Hepatocyte (in vitro differentiated cells): ENCODE measurements around the gene TRIM63.

Experiments used
- EZH2phosphoT487 ChIP-seq: fragments of 200-600 bp; sonication (generic); IDR thresholded peaks from one replicate; pipeline ENCODE4 v1.6.1; 2018; ENCODE audit warnings: antibody characterized with exemption, mild to moderate bottlenecking, low read depth, moderate library complexity; ENCODE audit not compliant: unreplicated experiment, severe bottlenecking
- TF ChIP-seq, protein P1 (sequence below): fragments of 200-600 bp; sonication (generic); IDR thresholded peaks from 2 replicates; pipeline ENCODE4 v1.5.1; 2016; ENCODE audit warnings: antibody characterized with exemption, mild to moderate bottlenecking; ENCODE audit not compliant: poor library complexity

DNA sequence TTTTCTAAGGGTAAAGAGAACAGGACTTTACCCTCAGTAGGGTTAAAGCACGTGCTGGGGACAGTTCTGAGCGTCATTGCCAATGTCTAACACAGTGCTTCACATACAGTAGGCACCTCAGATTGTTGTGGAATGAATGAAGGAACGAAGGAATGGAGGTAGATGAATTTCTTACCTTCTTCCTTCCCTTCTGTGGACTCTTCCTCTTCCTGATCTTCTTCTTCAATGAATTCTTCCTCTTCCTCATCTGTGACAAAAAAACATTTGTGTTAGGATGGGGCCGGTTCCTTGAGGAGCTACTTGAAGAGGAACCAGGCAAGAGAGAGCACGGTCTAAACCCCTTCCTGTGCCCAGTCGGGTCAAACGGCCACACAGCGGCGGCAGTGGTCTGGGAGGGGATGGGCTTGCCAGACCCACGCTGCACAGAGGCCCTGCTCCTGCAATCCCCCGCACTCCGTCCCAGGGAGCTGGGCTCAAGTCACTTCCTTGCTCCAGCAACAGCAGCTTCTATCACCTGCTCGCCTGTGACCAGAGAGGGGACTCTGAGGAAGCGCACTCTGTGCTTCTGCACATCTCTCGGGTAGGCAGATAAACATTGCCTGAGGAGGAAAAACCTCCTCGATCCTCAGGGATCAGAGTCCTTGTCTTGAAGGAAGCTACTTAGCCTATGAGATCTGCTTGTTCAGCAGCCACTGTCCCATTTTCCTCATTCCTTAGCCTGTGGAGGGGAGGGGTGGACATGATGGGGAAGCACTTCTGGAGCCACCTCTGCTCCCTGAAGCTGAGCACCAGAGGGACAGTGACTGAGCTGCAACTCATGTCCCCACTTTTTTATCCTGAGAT lies 13.5 kb downstream of the TRIM63 start:
- no peak for TF ChIP-seq EZH2phosphoT487
- TF ChIP-seq, protein P1, sequence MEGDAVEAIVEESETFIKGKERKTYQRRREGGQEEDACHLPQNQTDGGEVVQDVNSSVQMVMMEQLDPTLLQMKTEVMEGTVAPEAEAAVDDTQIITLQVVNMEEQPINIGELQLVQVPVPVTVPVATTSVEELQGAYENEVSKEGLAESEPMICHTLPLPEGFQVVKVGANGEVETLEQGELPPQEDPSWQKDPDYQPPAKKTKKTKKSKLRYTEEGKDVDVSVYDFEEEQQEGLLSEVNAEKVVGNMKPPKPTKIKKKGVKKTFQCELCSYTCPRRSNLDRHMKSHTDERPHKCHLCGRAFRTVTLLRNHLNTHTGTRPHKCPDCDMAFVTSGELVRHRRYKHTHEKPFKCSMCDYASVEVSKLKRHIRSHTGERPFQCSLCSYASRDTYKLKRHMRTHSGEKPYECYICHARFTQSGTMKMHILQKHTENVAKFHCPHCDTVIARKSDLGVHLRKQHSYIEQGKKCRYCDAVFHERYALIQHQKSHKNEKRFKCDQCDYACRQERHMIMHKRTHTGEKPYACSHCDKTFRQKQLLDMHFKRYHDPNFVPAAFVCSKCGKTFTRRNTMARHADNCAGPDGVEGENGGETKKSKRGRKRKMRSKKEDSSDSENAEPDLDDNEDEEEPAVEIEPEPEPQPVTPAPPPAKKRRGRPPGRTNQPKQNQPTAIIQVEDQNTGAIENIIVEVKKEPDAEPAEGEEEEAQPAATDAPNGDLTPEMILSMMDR, result no peak
